ENCODE data around the gene MARCHF7.
"Not testable (repeated sequence)": the region's sequence is repeated elsewhere in the genome, so short reads cannot be mapped to it uniquely, and the experiment has no call there.

Gene MARCHF7

DNA sequence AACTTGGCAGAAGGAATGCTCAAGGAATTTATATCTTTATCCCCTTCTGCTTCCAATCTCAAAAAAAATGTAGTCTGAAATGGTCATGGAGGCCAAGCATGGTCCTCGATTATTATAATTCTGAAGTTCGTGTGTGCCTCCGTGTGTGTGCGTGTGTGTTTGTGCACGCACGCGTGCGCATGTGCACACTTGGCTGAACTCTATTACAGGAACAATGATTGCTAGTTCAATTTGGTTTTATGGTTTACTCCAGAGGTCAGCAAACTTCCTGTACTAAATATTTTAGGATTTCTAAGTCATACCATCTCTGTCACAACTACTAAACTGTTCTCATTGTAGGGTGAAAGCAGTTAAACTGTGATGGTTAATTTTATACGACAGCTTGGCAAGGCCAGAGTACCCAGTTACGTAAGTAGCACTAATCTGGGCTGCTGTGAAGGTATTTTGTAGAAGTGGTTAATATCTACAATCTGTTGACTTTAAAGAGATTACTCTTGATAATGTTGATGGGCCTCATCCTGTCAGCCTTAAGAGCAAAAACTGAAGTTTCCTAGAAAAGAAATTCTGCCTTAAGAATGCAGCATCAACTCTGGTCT lies 5.8 kb upstream of the MARCHF7 start:
- H3K36me3 ChIP-seq (ENCODE audit: insufficient read depth, low read depth, low read length): no peaks in the 10 kb centered on the region
- no peaks in the 10 kb centered on the region for H3K9me3 ChIP-seq (ENCODE audit: insufficient read depth, low read depth, low read length)
- H3K27me3 ChIP-seq (ENCODE audit: insufficient read depth, low read length): no peaks in the 10 kb centered on the region
- H3K4me1 ChIP-seq (ENCODE audit: insufficient read depth, low read length): peaks cover 5% of the 10 kb centered on the region
- H3K4me3 ChIP-seq (ENCODE audit: low read length): no peak overlapping the region
- H3K9ac ChIP-seq (ENCODE audit: low read depth, low read length): no peak overlapping the region
- H3K27ac ChIP-seq (ENCODE audit: low read length): no peak overlapping the region

DNA sequence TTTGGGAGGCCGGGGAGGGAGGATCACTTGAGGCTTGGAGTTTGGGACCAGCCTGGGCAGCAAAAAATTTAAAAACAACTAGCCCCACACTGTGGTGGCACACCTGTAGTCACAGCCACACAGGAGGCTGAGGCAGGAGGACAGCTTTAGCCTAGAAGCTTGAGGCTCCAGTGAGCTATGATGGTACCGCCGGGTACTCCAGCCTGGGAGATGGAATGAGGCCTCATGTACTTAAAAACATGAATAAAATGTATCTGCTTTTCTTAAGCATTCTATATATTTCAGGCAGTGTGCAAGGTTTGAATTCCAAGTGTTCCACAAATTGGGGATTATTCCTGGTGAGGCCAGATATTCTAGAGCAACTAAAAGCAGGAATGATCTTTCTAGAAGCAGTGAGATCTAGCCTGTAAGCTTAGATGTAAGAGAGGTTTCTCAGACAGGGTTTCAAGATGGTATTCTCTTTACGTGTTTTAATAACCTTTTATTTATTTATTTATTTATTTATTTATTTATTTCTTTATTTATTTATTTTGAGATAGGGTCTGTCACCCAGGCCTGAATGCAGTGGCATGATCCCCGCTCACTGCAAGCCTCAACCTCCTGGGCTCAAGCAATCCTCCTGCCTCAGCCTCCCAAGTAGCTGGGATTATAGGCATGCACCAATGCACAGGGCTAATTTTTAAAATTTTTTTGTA lies 4.1 kb upstream of the MARCHF7 start:
- Histone ChIP-seq H3K9me3 (ENCODE audit: insufficient read depth, low read depth, low read length) (no peaks in the 10 kb centered on the region), H3K27ac (ENCODE audit: low read length) (no peak overlapping the region), H3K4me3 (ENCODE audit: low read length) (no peak overlapping the region), H3K4me1 (ENCODE audit: insufficient read depth, low read length) (peaks cover 5% of the 10 kb centered on the region), H3K27me3 (ENCODE audit: insufficient read depth, low read length) (no peaks in the 10 kb centered on the region), H3K36me3 (ENCODE audit: insufficient read depth, low read depth, low read length) (no peaks in the 10 kb centered on the region), H3K9ac (ENCODE audit: low read depth, low read length) (no peak overlapping the region)

DNA sequence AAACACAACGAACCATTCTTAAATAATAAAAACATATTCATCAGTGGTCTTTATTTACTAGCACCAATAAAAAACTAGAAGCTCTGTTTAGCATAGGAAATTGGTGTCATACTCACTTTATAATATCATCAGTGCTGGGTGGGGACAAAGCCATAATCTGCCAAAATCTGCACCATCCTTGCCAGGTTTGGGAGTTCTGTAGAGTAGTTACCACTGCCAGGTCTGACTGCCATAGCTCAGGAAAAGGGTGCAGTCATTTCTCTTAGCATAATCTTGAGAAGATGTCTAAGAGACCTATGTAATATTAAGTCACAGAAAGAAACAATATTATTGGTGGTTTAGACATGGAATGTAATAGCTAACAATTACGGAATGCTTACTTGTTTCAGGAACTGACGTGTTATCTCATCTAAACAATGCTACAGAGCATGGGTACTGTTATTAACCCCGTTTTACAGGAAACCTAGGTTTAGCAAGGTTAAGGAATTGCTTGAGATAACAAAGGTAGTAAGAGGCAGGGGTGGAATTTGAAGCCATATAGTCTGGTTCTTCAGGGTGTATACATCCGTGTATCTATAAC lies 1.6 kb upstream of the MARCHF7 start:
- H3K9me3 ChIP-seq (ENCODE audit: insufficient read depth, low read depth, low read length): no peaks in the 10 kb centered on the region
- no peak overlapping the region for H3K27ac ChIP-seq (ENCODE audit: low read length)
- H3K36me3 ChIP-seq (ENCODE audit: insufficient read depth, low read depth, low read length): peaks cover 6% of the 10 kb centered on the region; the same call in 1 of the 2 replicates
- peaks cover 5% of the 10 kb centered on the region for H3K4me1 ChIP-seq (ENCODE audit: insufficient read depth, low read length)
- peak overlapping the region; percentile 91; the same call in 1 of the 2 replicates for H3K4me3 ChIP-seq (ENCODE audit: low read length)
- H3K9ac ChIP-seq (ENCODE audit: low read depth, low read length): peak overlapping the region; percentile 100; the same call in 1 of the 2 replicates
- no peaks in the 10 kb centered on the region for H3K27me3 ChIP-seq (ENCODE audit: insufficient read depth, low read length)

DNA sequence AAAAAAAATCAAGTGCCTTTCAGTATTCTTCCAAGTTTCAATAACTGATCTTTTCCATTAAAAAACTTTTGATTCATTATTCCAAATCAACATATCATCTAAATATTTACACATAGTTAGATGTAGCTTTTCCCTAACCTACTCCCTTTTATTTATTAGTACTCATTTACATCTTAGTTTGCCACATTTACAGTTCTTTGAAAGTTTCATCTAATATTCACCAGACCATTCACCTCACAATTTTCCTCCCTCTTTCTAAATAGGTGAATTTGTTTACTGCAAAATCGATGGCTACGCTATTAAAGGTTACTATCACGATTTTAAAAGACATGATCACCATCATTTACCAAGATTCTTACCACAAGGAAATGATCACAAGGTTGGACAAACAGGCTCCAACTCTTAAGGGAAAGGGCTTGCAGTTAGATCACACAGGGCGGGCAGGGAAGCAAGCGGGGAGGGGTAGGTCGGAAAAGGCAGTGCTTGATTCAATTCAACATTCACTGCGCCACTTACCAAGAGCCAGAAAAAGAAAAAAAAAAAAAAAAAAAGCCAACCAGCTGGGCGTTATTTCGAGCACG lies 654 bp upstream of the MARCHF7 start:
- H3K4me1 ChIP-seq (ENCODE audit: insufficient read depth, low read length): peaks cover 5% of the 10 kb centered on the region
- peak overlapping the region; percentile 100 for H3K9ac ChIP-seq (ENCODE audit: low read depth, low read length)
- no peak overlapping the region for H3K27ac ChIP-seq (ENCODE audit: low read length)
- H3K36me3 ChIP-seq (ENCODE audit: insufficient read depth, low read depth, low read length): peaks cover 15% of the 10 kb centered on the region
- no peaks in the 10 kb centered on the region for H3K27me3 ChIP-seq (ENCODE audit: insufficient read depth, low read length)
- H3K9me3 ChIP-seq (ENCODE audit: insufficient read depth, low read depth, low read length): no peaks in the 10 kb centered on the region
- H3K4me3 ChIP-seq (ENCODE audit: low read length): peak overlapping the region; percentile 91

DNA sequence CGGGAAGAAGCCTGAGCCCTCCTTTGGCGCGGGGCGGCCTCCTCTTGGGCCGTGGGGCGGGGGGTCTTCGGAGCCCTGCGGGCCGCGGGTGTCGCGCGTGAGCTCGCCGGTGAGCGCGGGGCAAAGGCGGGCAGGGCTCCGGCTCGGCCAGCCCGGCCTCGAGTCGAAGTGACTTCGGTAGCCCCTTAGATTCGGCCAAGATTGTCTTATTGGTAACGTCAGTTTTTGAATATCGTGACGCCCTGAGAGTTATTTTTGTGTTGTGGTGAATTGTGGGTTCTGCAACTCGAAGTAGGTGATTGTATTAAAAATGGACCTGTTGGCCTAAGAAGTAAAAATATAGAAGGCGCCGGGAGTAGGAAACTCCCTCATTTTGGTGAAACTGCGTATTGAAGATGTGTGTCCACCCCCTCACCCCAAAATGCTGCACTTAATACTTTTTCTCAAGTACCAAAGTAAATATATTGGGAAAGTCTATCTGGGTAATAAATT lies 669 bp downstream of the MARCHF7 start:
- H3K4me3 ChIP-seq (ENCODE audit: low read length): peak overlapping the region; percentile 91
- peak overlapping the region; percentile 100 for H3K9ac ChIP-seq (ENCODE audit: low read depth, low read length)
- no peaks in the 10 kb centered on the region for H3K27me3 ChIP-seq (ENCODE audit: insufficient read depth, low read length)
- peaks cover 5% of the 10 kb centered on the region for H3K4me1 ChIP-seq (ENCODE audit: insufficient read depth, low read length)
- peaks cover 28% of the 10 kb centered on the region for H3K36me3 ChIP-seq (ENCODE audit: insufficient read depth, low read depth, low read length)
- H3K9me3 ChIP-seq (ENCODE audit: insufficient read depth, low read depth, low read length): no peaks in the 10 kb centered on the region
- peak overlapping the region; percentile 93 for H3K27ac ChIP-seq (ENCODE audit: low read length)

DNA sequence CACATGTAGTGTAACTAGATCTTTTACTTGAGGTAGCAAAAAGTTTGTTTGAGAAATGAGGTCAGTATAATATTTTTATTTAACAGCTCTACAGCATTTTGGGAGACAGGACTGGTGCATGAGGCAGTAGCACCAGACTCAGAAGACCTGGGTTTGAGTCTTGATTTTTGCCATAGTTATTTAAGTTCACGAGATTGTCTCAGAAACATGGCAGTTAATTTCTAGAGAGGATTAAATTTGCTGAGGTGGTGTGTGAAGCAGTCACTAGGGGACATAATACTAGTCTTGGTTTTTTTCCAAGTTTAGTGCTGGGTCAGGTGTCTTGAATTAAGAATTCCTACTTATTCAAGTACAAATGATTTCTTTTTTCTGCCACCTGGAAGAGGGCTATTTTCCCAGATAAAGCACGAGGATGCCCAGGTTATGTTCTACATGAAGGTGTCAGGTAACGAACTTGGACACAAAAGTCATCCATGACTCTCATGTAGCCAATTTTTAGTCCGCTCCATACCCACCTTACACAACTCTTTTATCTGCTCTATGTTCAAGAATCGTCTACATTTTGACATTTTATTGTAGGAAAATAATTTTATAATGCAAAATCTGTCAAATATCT lies 1.4 kb downstream of the MARCHF7 start:
- Histone ChIP-seq H3K27ac (ENCODE audit: low read length) (peak overlapping the region; percentile 93), H3K27me3 (ENCODE audit: insufficient read depth, low read length) (no peaks in the 10 kb centered on the region), H3K4me3 (ENCODE audit: low read length) (peak overlapping the region; percentile 91), H3K36me3 (ENCODE audit: insufficient read depth, low read depth, low read length) (peaks cover 36% of the 10 kb centered on the region), H3K4me1 (ENCODE audit: insufficient read depth, low read length) (peaks cover 7% of the 10 kb centered on the region), H3K9me3 (ENCODE audit: insufficient read depth, low read depth, low read length) (no peaks in the 10 kb centered on the region), H3K9ac (ENCODE audit: low read depth, low read length) (peak overlapping the region; percentile 100)

DNA sequence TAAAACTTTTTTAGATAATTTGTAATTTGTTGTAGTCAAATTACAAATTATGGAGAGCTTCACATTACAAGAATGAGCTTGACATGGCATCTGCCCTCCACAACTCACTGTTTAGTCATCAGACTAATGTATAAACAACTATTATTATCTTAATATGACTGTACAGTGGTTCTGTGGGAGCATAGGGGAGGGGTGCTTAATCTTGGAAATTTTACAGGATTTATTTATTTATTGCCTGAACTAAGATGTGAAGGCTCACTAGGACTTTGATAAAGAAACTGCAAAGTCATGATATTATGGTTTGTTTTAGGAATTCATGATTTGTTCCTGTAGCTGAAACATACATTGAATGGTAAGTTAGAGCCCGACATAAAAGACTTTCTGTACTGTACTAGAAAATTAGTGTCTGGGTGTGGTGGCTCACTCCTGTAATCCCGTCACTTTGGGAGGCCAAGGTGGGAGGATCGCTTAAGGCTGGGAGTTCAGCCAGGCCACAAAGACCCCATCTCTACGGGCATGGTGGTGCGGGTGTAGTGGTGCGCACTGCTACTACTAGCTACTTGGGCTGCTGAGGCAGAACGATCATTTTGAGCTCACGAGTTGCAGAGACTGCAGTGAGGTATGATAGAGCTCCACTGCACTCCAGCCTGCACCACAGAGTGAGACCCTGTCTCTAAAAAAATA lies 2.1 kb downstream of the MARCHF7 start:
- H3K27me3 ChIP-seq (ENCODE audit: insufficient read depth, low read length): no peaks in the 10 kb centered on the region
- no peak overlapping the region for H3K27ac ChIP-seq (ENCODE audit: low read length)
- peak overlapping the region; percentile 100; the same call in 1 of the 2 replicates for H3K9ac ChIP-seq (ENCODE audit: low read depth, low read length)
- peaks cover 43% of the 10 kb centered on the region for H3K36me3 ChIP-seq (ENCODE audit: insufficient read depth, low read depth, low read length)
- peak overlapping the region; percentile 91 for H3K4me3 ChIP-seq (ENCODE audit: low read length)
- H3K9me3 ChIP-seq (ENCODE audit: insufficient read depth, low read depth, low read length): no peaks in the 10 kb centered on the region
- peaks cover 7% of the 10 kb centered on the region for H3K4me1 ChIP-seq (ENCODE audit: insufficient read depth, low read length)

DNA sequence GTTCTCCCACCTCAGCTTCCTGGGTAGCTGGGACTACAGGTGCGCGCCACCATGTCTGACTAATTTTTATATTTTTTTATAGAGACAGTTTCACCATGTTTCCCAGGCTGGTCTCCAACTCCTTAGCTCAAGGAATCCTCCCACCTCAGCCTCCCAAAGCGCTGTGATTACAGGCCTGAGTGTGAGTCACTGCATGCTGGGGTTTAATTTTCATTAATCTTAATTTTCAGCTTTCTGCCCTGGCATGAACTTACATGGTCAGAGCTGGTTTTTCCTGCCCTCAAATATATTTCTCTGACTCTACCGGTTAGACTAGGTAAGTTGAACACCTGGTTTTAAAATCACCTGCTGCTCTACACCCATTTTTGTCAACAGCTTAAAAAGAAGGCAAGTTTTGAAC lies 3.1 kb downstream of the MARCHF7 start:
- no peak overlapping the region for H3K27ac ChIP-seq (ENCODE audit: low read length)
- H3K4me1 ChIP-seq (ENCODE audit: insufficient read depth, low read length): peaks cover 7% of the 10 kb centered on the region
- H3K27me3 ChIP-seq (ENCODE audit: insufficient read depth, low read length): no peaks in the 10 kb centered on the region
- H3K9ac ChIP-seq (ENCODE audit: low read depth, low read length): no peak overlapping the region; the same call in 1 of the 2 replicates
- no peaks in the 10 kb centered on the region for H3K9me3 ChIP-seq (ENCODE audit: insufficient read depth, low read depth, low read length)
- peaks cover 53% of the 10 kb centered on the region for H3K36me3 ChIP-seq (ENCODE audit: insufficient read depth, low read depth, low read length)
- no peak overlapping the region for H3K4me3 ChIP-seq (ENCODE audit: low read length)

DNA sequence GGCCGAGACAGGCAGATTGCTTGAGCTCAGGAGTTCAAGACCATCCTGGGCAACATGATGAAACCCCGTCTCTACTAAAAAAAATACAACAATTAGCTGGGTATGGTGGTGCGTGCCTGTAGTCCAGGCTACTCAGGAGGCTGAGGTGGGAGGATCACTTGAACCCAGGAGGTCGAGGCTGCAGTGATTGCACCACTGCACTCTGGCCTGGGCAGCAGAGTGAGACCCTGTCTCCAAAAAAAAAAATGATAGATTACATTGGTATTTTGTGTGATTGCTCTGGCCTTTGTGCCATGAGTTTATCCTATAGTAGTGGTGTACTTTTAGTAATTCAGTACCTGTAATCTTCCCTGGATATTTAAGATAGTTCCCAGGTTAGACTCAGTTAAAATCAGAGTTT lies 4.1 kb downstream of the MARCHF7 start:
- H3K4me1 ChIP-seq (ENCODE audit: insufficient read depth, low read length); H3K4me3 ChIP-seq (ENCODE audit: low read length): not testable (repeated sequence)

DNA sequence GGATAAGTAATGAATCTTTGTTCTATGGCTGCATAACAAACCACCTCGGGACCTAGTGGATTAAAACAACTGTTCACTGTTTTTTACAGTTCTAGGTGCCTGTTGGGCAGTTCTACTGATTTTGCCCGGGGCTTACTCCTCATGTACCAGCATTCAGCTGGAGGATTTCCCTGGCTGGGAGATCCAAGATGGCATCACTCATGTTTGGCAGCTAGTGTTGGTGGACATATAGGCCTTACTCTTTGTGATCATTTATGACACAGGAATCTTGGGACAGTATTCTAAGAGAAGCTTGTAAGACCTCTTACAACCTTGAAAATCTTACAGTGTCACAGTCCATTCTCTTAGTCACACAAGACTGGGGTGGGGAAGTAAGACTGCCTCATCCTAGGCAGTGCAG lies 4.6 kb downstream of the MARCHF7 start:
- Histone ChIP-seq H3K4me3 (ENCODE audit: low read length) (no peak overlapping the region; the same call in 1 of the 2 replicates), H3K27ac (ENCODE audit: low read length) (no peak overlapping the region), H3K9me3 (ENCODE audit: insufficient read depth, low read depth, low read length) (no peaks in the 10 kb centered on the region), H3K4me1 (ENCODE audit: insufficient read depth, low read length) (peaks cover 3% of the 10 kb centered on the region; the same call in 1 of the 2 replicates), H3K27me3 (ENCODE audit: insufficient read depth, low read length) (no peaks in the 10 kb centered on the region), H3K9ac (ENCODE audit: low read depth, low read length) (no peak overlapping the region), H3K36me3 (ENCODE audit: insufficient read depth, low read depth, low read length) (peaks cover 67% of the 10 kb centered on the region)

More for the DNA sequence above, 4.1 kb downstream of the MARCHF7 start:
- not testable (repeated sequence) for H3K9me3 ChIP-seq (ENCODE audit: insufficient read depth, low read depth, low read length); H3K9ac ChIP-seq (ENCODE audit: low read depth, low read length); H3K27ac ChIP-seq (ENCODE audit: low read length); H3K27me3 ChIP-seq (ENCODE audit: insufficient read depth, low read length)
- peaks cover 62% of the 10 kb centered on the region for H3K36me3 ChIP-seq (ENCODE audit: insufficient read depth, low read depth, low read length)

DNA sequence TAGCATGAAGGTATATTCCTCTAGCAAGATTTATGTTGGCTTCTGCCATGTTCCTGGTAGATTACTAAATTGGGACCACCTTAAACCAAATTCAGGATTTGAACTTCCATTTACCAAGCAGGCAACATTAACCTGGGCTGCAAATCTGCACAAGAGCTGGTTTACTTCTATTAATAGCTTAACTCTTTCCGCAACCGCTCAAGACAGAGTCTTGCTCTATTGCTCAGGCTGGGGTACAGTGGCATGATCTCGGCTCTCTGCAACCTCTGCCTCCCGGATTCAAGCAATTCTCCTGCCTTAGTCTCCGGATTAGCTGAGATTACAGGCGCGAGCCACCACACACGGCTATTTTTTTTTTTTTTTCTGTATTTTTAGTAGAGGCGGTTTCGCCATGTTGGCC lies 8.4 kb downstream of the MARCHF7 start:
- no peak overlapping the region for H3K9ac ChIP-seq (ENCODE audit: low read depth, low read length)
- H3K36me3 ChIP-seq (ENCODE audit: insufficient read depth, low read depth, low read length): peaks cover 69% of the 10 kb centered on the region
- H3K4me1 ChIP-seq (ENCODE audit: insufficient read depth, low read length): peaks cover 3% of the 10 kb centered on the region; the same call in 1 of the 2 replicates
- H3K27me3 ChIP-seq (ENCODE audit: insufficient read depth, low read length): no peaks in the 10 kb centered on the region
- no peak overlapping the region for H3K27ac ChIP-seq (ENCODE audit: low read length)
- H3K9me3 ChIP-seq (ENCODE audit: insufficient read depth, low read depth, low read length): no peaks in the 10 kb centered on the region
- no peak overlapping the region for H3K4me3 ChIP-seq (ENCODE audit: low read length)
